Stimulated activated CD8-positive, alpha-beta memory T cell treated with anti-CD3 and anti-CD28 coated beads, Interleukin-4, amount 100 ng/mL, for 24 hours (primary cell): ENCODE data around the gene TWNK.
"Not testable (repeated sequence)": the region's sequence is repeated elsewhere in the genome, so short reads cannot be mapped to it uniquely, and the experiment has no call there.

ENCODE experiments used
- DNase-seq: peaks from one replicate; pipeline ENCODE4 v3.0.0-alpha.2; 2020; ENCODE audit warnings: low read depth

Gene TWNK

GRCh38 chr10:100972904-100973535 lies 14.3 kb upstream of the TWNK start:
- no peak for DNase-seq

GRCh38 chr10:100975397-100975796 lies 11.9 kb upstream of the TWNK start:
- DNase-seq, result not testable (repeated sequence)

GRCh38 chr10:100976906-100977305 lies 10.4 kb upstream of the TWNK start:
- DNase-seq, result no peak

- no peak for DNase-seq
Observed at GRCh38 chr10:100977436-100977835, 9.9 kb upstream of the TWNK start.

GRCh38 chr10:100978121-100978900 lies 9.0 kb upstream of the TWNK start:
- DNase-seq, result no peak

- no peak for DNase-seq
Observed at GRCh38 chr10:100978901-100979195, 8.5 kb upstream of the TWNK start.

GRCh38 chr10:100979791-100980272 lies 7.5 kb upstream of the TWNK start:
- no peak for DNase-seq

- no peak for DNase-seq
Observed at GRCh38 chr10:100980311-100980710, 7.0 kb upstream of the TWNK start.

- DNase-seq, result no peak
Observed at GRCh38 chr10:100980711-100981110, 6.6 kb upstream of the TWNK start.

- no peak for DNase-seq
Observed at GRCh38 chr10:100981178-100981772, 6.1 kb upstream of the TWNK start.

GRCh38 chr10:100982916-100983830 lies 4.2 kb upstream of the TWNK start:
- DNase-seq, result no peak

- no peak for DNase-seq
Observed at GRCh38 chr10:100983868-100984671, 3.3 kb upstream of the TWNK start.

GRCh38 chr10:100984672-100985177 lies 2.6 kb upstream of the TWNK start:
- no peak for DNase-seq

- DNase-seq, result no peak
Observed at GRCh38 chr10:100985336-100985735, 2.0 kb upstream of the TWNK start.

- DNase-seq, result no peak
Observed at GRCh38 chr10:100986623-100986951, 756 bp upstream of the TWNK start.

- DNase-seq, result no peak
Observed at GRCh38 chr10:100987685-100988049, 324 bp downstream of the TWNK start.

GRCh38 chr10:100988166-100988565 lies 823 bp downstream of the TWNK start:
- DNase-seq, result no peak

GRCh38 chr10:100989088-100989487 lies 1.7 kb downstream of the TWNK start:
- no peak for DNase-seq

GRCh38 chr10:100993986-100994708 lies 6.8 kb downstream of the TWNK start:
- no peak for DNase-seq

GRCh38 chr10:100995181-100995580 lies 7.8 kb downstream of the TWNK start:
- DNase-seq, result no peak
